Stimulated activated CD8-positive, alpha-beta memory T cell treated with anti-CD3 and anti-CD28 coated beads, Interleukin-4, amount 100 ng/mL, for 1 hour (primary cell): Measurements from ENCODE around the gene BCL6.
"Not testable (repeated sequence)": the region's sequence is repeated elsewhere in the genome, so short reads cannot be mapped to it uniquely, and the experiment has no call there.

Experiments used
- DNase-seq, 2 donors: peaks; one replicate each; pipeline ENCODE4 v3.0.0-alpha.2; 2020; ENCODE audit warnings: low read depth in 2 of 2, low spot score in 1 of 2

BCL6 gene

GRCh38 chr3:187684444-187684843, 60.8 kb downstream of the BCL6 start:
- DNase-seq, result no peak

GRCh38 chr3:187681756-187682155, 63.5 kb downstream of the BCL6 start:
- not testable (repeated sequence) for DNase-seq

- DNase-seq, result peak; percentile 27 to 42
These were observed 65.5 kb downstream of the BCL6 start for GRCh38 chr3:187679638-187680396.

GRCh38 chr3:187678726-187679268, 66.5 kb downstream of the BCL6 start:
- DNase-seq, result no peak

GRCh38 chr3:187677604-187678003, 67.7 kb downstream of the BCL6 start:
- no peak for DNase-seq

- DNase-seq, result no peak
These were observed 72.3 kb downstream of the BCL6 start for GRCh38 chr3:187673012-187673411.
